Fibroblast of pulmonary artery (primary cell): Measurements from ENCODE around the gene POLR1F.

Source experiments
- DNase-seq: peaks from one replicate; pipeline ENCODE4 v3.0.0-alpha.2; 2010; ENCODE audit warnings: low read depth
- H3K4me3 ChIP-seq: replicated peaks from 2 replicates; pipeline ENCODE4 v1.5.1; 2011; ENCODE audit warnings: low read depth, mild to moderate bottlenecking, control low read depth, low read length, moderate library complexity
- CTCF ChIP-seq: IDR thresholded peaks from 2 replicates; pipeline ENCODE4 v1.5.1; 2011; ENCODE audit warnings: mild to moderate bottlenecking, control low read depth, low read length, inconsistent platforms; ENCODE audit errors: missing control alignments

The POLR1F gene

GRCh38 chr7:19663816-19664462 is 44.9 kb downstream of the POLR1F start:
- no peak overlapping the region for H3K4me3 ChIP-seq
- DNase-seq: no peak
- no peak for TF ChIP-seq CTCF

GRCh38 chr7:19648791-19649190 is 60.0 kb downstream of the POLR1F start:
- DNase-seq: no peak
- H3K4me3 ChIP-seq: no peak overlapping the region
- no peak for TF ChIP-seq CTCF
